ENCODE measurements around the gene CMYA5.

DNA sequence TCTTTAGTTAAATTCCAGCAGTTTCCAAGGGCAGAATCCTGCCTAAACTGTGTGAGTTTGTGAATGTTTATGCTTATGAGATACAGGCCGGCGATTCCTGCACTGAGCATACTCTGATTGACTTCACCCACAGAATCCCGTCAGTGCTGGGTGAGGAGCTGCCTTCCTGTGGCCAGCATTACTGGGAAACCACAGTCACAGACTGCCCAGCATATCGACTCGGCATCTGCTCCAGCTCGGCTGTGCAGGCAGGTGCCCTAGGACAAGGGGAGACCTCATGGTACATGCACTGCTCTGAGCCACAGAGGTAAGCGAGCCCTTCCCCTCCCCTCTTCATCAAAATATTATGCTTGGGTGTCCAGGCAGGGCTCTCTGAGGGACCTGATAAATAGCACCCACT lies 103.7 kb downstream of the CMYA5 start:
- TF ChIP-seq, protein P1, sequence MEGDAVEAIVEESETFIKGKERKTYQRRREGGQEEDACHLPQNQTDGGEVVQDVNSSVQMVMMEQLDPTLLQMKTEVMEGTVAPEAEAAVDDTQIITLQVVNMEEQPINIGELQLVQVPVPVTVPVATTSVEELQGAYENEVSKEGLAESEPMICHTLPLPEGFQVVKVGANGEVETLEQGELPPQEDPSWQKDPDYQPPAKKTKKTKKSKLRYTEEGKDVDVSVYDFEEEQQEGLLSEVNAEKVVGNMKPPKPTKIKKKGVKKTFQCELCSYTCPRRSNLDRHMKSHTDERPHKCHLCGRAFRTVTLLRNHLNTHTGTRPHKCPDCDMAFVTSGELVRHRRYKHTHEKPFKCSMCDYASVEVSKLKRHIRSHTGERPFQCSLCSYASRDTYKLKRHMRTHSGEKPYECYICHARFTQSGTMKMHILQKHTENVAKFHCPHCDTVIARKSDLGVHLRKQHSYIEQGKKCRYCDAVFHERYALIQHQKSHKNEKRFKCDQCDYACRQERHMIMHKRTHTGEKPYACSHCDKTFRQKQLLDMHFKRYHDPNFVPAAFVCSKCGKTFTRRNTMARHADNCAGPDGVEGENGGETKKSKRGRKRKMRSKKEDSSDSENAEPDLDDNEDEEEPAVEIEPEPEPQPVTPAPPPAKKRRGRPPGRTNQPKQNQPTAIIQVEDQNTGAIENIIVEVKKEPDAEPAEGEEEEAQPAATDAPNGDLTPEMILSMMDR (conservative IDR thresholded peaks at IDR 0.05; ENCODE audit: low read length): no peak
- no peak for TF ChIP-seq EZH2phosphoT487 (IDR thresholded peaks at IDR 0.05; ENCODE audit: borderline replicate concordance)

Data from Loucy (cell line).